HepG2 (cell line): ENCODE data around the gene SLC25A23. TPM values are rescaled to one million over a fixed set of nuclear protein-coding genes. Genes with fewer than 3 reads are reported as not detected.
A peak's percentile ranks its signal among the peaks of the same experiment; 100 is the strongest.

Experiments
- ASH2L ChIP-seq: fragments of 300-600, 200-600 bp; sonication (generic); IDR thresholded peaks from 2 replicates; pipeline ENCODE4 v1.7.0; 2017; ENCODE audit warnings: low read depth, mild to moderate bottlenecking, moderate library complexity, mixed read lengths, low read length; ENCODE audit not compliant: insufficient read length
- CBX2 ChIP-seq, 2 experiments: fragments of 200-600 bp in 1 of 2; sonication (generic); formaldehyde crosslinking in 1 of 2; IDR thresholded peaks; 2 replicates each; pipeline versions ENCODE4 v1.7.0 to v1.8.1; 2018 to 2022; ENCODE audit warnings: low read depth in 2 of 2, low read length in 1 of 2, mild to moderate bottlenecking in 1 of 2, missing genetic modification reagents in 1 of 2
- CCDC6 ChIP-seq: sonication (generic); formaldehyde crosslinking; IDR thresholded peaks from 2 replicates; pipeline ENCODE4 v1.8.1; 2022; ENCODE audit warnings: mild to moderate bottlenecking, missing genetic modification reagents, moderate library complexity
- CHD2 ChIP-seq: IDR thresholded peaks from 2 replicates; pipeline ENCODE4 v1.6.1; 2011; ENCODE audit warnings: low read depth, low read length, improper control_type of control experiment
- DMAP1 ChIP-seq: IDR thresholded peaks from 2 replicates; pipeline ENCODE4 v1.6.1; 2016
- HDAC1 ChIP-seq: sonication (generic); formaldehyde crosslinking; IDR thresholded peaks from 2 replicates; pipeline ENCODE4 v1.5.1; 2020; ENCODE audit warnings: mild to moderate bottlenecking, missing genetic modification reagents
- JUN ChIP-seq: sonication (generic); formaldehyde crosslinking; IDR thresholded peaks from 2 replicates; pipeline ENCODE4 v1.4.0; 2020; ENCODE audit warnings: mild to moderate bottlenecking, missing genetic modification reagents
- KAT2B ChIP-seq: fragments of 150-350 bp; IDR thresholded peaks from 2 replicates; pipeline ENCODE4 v1.6.1; 2014; ENCODE audit warnings: low read depth, low read length, borderline replicate concordance
- NFE2L1 ChIP-seq: sonication (generic); formaldehyde crosslinking; IDR thresholded peaks from 2 replicates; pipeline ENCODE4 v1.4.0; 2020; ENCODE audit warnings: missing genetic modification reagents, mild to moderate bottlenecking, borderline replicate concordance
- NR2C2 ChIP-seq: sonication (generic); formaldehyde crosslinking; IDR thresholded peaks from 2 replicates; pipeline ENCODE4 v1.4.0; 2020; ENCODE audit warnings: missing genetic modification reagents, mild to moderate bottlenecking, moderate library complexity, borderline replicate concordance
- POLR2A ChIP-seq, 2 experiments: IDR thresholded peaks; 2 replicates each; pipeline ENCODE4 v1.6.1; 2011; ENCODE audit warnings: low read depth in 2 of 2, low read length in 2 of 2, mild to moderate bottlenecking in 1 of 2, moderate library complexity in 1 of 2; ENCODE audit not compliant: insufficient read depth in 1 of 2
- TSC22D2 ChIP-seq: sonication (generic); formaldehyde crosslinking; IDR thresholded peaks from 2 replicates; pipeline ENCODE4 v1.5.1; 2020; ENCODE audit warnings: missing genetic modification reagents, mild to moderate bottlenecking, borderline replicate concordance
- YEATS2 ChIP-seq: sonication (generic); formaldehyde crosslinking; IDR thresholded peaks from 2 replicates; pipeline ENCODE4 v1.4.0; 2020; ENCODE audit warnings: missing genetic modification reagents, borderline replicate concordance
- ZNF230 ChIP-seq: sonication (generic); formaldehyde crosslinking; IDR thresholded peaks from 2 replicates; pipeline ENCODE4 v1.4.0; 2020; ENCODE audit warnings: mild to moderate bottlenecking, missing genetic modification reagents
- ZNF350 ChIP-seq: sonication (generic); formaldehyde crosslinking; IDR thresholded peaks from 2 replicates; pipeline ENCODE4 v1.4.0; 2020; ENCODE audit warnings: mild to moderate bottlenecking, low read depth, missing genetic modification reagents, borderline replicate concordance
- ZNF547 ChIP-seq: sonication (generic); formaldehyde crosslinking; IDR thresholded peaks from 2 replicates; pipeline ENCODE4 v1.5.1; 2020; ENCODE audit warnings: mild to moderate bottlenecking, missing genetic modification reagents
- ZNF598 ChIP-seq: sonication (generic); formaldehyde crosslinking; IDR thresholded peaks from 2 replicates; pipeline ENCODE4 v1.5.1; 2020; ENCODE audit warnings: mild to moderate bottlenecking, missing genetic modification reagents, borderline replicate concordance
- ZNF605 ChIP-seq: sonication (generic); formaldehyde crosslinking; IDR thresholded peaks from 2 replicates; pipeline ENCODE4 v1.8.0; 2022; ENCODE audit warnings: mild to moderate bottlenecking, missing genetic modification reagents
- ZNF670 ChIP-seq: sonication (generic); formaldehyde crosslinking; IDR thresholded peaks from 2 replicates; pipeline ENCODE4 v1.8.0; 2022; ENCODE audit warnings: mild to moderate bottlenecking, missing genetic modification reagents, borderline replicate concordance
- polyA plus RNA-seq, 8 experiments: library from polyadenylated mRNA; depleted of rRNA in 3 of 8; stranded (reverse) in 7 of 8; unstranded in 1 of 8; fragments of >200 nt; fragmentation: Illumina TruSeq in 4 of 8; extraction: Trizol in 4 of 8; gene quantifications; 2 replicates each; pipeline versions ENCODE4 v1.2.1 to v1.2.3, GENCODE V29; 2011 to 2016; ENCODE audit warnings: low read depth in 4 of 8, missing spikeins in 1 of 8, mixed read lengths in 1 of 8; ENCODE audit not compliant: insufficient read depth in 1 of 8
- total RNA-seq, 5 experiments: library from RNA; depleted of rRNA; stranded (reverse); fragments of >200 nt; fragmentation: Illumina TruSeq; extraction: Trizol; gene quantifications; 2 replicates each; pipeline ENCODE4 v1.2.3, GENCODE V29; 2016; ENCODE audit warnings: low read depth in 1 of 5
- TF ChIP-seq, protein P1 (sequence below): IDR thresholded peaks from 2 replicates; pipeline ENCODE4 v1.6.1; 2016; ENCODE audit warnings: missing compliant biosample characterization, missing genetic modification reagents, borderline replicate concordance
- TF ChIP-seq, protein P2 (sequence below): sonication (generic); formaldehyde crosslinking; IDR thresholded peaks from 2 replicates; pipeline ENCODE4 v1.9.0; 2021; ENCODE audit warnings: mild to moderate bottlenecking, missing genetic modification reagents

The SLC25A23 gene
- total and polyA plus RNA-seq, 2 of the 13 experiments (the other 11 are each of a cell fraction or from before 2014, with no cell fraction given) = 12.4 to 15.2 TPM

DNA sequence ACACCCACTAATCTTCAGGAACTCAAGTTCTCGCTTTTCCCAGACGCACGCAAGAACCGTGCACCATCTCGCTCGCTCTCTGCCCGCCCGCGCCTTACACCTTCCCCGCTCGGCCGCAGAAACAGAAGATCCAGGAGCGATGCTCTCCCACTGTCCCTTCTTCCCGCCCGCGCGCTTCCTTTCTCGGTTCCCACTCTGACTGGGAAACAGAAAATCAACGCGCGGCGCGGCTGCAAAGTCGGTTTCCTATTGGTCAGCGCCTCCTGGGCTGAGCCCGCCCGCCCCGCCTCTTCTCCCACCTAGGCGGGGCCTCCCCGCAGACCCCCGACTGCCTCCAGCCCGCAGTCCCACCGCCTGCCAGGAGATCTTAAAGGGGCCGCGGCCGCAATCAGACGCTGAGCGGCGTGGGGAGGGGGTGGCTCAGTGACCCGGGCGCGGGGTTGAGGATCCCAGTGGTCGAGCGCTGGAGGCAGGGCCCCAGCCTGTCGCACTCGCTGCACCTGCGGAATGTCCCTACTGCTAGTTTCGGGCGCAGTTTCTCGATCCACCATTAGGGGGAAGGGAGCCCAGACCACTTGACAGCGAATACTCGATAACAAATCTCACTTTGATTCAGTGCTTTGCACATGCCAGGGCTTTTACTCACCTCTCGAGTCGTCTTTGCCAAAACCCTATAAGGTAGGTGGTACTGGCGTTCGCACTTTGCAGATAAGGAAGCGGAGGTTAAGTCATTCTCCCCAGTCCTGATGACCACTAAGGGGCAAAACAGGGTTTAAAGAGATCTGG lies 700 bp upstream of the SLC25A23 start (continued):
- TF ChIP-seq, protein P1, sequence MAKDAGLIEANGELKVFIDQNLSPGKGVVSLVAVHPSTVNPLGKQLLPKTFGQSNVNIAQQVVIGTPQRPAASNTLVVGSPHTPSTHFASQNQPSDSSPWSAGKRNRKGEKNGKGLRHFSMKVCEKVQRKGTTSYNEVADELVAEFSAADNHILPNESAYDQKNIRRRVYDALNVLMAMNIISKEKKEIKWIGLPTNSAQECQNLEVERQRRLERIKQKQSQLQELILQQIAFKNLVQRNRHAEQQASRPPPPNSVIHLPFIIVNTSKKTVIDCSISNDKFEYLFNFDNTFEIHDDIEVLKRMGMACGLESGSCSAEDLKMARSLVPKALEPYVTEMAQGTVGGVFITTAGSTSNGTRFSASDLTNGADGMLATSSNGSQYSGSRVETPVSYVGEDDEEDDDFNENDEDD = peak; percentile 70; the same call in 1 of the 2 replicates
- TF ChIP-seq YEATS2 (CRISPR knock-in tag) (peak; percentile 68; the same call in 1 of the 2 replicates), NR2C2 (CRISPR knock-in tag) (peak; percentile 43; the same call in 1 of the 2 replicates), ZNF230 (CRISPR knock-in tag) (peak; percentile 76; the same call in 1 of the 2 replicates), KAT2B (no peak), CCDC6 (no peak), HDAC1 (peak; percentile 82), ZNF670 (CRISPR knock-in tag) (no peak), POLR2A (IDR thresholded peaks at IDR 0.05; ENCODE audit: insufficient read depth in 1 of 2, low read depth in 2 of 2, low read length in 2 of 2) (peak in 1 of 2 experiments; percentile 43; a peak in 1 of 4 replicates), ZNF547 (CRISPR knock-in tag) (peak; percentile 38; the same call in 1 of the 2 replicates), CHD2 (no peak), CBX2 (IDR thresholded peaks at IDR 0.05; ENCODE audit: low read depth, low read length) (no peak), CBX2 (CRISPR knock-in tag; IDR thresholded peaks at IDR 0.05; ENCODE audit: low read depth) (no peak), JUN (0 out of 2 replicates have a peak, but pooled peaks have one; percentile 34), DMAP1 (CRISPR knock-in tag) (peak; percentile 63; the same call in 1 of the 2 replicates), ZNF605 (CRISPR knock-in tag) (peak; percentile 68; the same call in 1 of the 2 replicates), ZNF350 (CRISPR knock-in tag) (peak; percentile 26; the same call in 1 of the 2 replicates), ZNF598 (CRISPR knock-in tag) (no peak), TSC22D2 (CRISPR knock-in tag) (no peak), NFE2L1 (no peak), ASH2L (peak; percentile 85)
- TF ChIP-seq, protein P2, sequence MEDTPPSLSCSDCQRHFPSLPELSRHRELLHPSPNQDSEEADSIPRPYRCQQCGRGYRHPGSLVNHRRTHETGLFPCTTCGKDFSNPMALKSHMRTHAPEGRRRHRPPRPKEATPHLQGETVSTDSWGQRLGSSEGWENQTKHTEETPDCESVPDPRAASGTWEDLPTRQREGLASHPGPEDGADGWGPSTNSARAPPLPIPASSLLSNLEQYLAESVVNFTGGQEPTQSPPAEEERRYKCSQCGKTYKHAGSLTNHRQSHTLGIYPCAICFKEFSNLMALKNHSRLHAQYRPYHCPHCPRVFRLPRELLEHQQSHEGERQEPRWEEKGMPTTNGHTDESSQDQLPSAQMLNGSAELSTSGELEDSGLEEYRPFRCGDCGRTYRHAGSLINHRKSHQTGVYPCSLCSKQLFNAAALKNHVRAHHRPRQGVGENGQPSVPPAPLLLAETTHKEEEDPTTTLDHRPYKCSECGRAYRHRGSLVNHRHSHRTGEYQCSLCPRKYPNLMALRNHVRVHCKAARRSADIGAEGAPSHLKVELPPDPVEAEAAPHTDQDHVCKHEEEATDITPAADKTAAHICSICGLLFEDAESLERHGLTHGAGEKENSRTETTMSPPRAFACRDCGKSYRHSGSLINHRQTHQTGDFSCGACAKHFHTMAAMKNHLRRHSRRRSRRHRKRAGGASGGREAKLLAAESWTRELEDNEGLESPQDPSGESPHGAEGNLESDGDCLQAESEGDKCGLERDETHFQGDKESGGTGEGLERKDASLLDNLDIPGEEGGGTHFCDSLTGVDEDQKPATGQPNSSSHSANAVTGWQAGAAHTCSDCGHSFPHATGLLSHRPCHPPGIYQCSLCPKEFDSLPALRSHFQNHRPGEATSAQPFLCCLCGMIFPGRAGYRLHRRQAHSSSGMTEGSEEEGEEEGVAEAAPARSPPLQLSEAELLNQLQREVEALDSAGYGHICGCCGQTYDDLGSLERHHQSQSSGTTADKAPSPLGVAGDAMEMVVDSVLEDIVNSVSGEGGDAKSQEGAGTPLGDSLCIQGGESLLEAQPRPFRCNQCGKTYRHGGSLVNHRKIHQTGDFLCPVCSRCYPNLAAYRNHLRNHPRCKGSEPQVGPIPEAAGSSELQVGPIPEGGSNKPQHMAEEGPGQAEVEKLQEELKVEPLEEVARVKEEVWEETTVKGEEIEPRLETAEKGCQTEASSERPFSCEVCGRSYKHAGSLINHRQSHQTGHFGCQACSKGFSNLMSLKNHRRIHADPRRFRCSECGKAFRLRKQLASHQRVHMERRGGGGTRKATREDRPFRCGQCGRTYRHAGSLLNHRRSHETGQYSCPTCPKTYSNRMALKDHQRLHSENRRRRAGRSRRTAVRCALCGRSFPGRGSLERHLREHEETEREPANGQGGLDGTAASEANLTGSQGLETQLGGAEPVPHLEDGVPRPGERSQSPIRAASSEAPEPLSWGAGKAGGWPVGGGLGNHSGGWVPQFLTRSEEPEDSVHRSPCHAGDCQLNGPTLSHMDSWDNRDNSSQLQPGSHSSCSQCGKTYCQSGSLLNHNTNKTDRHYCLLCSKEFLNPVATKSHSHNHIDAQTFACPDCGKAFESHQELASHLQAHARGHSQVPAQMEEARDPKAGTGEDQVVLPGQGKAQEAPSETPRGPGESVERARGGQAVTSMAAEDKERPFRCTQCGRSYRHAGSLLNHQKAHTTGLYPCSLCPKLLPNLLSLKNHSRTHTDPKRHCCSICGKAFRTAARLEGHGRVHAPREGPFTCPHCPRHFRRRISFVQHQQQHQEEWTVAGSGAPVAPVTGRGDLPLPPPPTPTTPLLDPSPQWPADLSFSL (CRISPR knock-in tag) = no peak
